ENCODE results near the gene HSD17B2. TPM values are rescaled to one million over a fixed set of nuclear protein-coding genes. Genes with fewer than 3 reads are reported as not detected.
"Not testable (repeated sequence)": the region's sequence is repeated elsewhere in the genome, so short reads cannot be mapped to it uniquely, and the experiment has no call there.

HSD17B2 gene
- total and polyA plus RNA-seq, 2 donors from 2014 or later, result 0.79 to 1.8 TPM

GRCh38 chr16:82007189-82007588 lies 27.9 kb upstream of the HSD17B2 start:
- Histone ChIP-seq H3K27ac (ENCODE audit: low read depth in 2 of 2, low read length in 2 of 2) (no peak overlapping the region), H3K4me3 (ENCODE audit: low read length in 3 of 3) (no peak overlapping the region), H3K9ac (ENCODE audit: low read length in 3 of 3) (no peak overlapping the region), H3K27me3 (ENCODE audit: control insufficient read depth, insufficient read depth, low read length) (no peaks in the 10 kb centered on the region), H3K36me3 (ENCODE audit: control insufficient read depth in 2 of 3, insufficient read depth in 3 of 3, low read length in 3 of 3) (peaks cover 0 to 5% (median 0%) of the 10 kb centered on the region in 3 donors), H3K9me3 (ENCODE audit: control insufficient read depth in 2 of 3, insufficient read depth in 1 of 3, low read length in 3 of 3) (peaks cover 0 to 7% (median 1%) of the 10 kb centered on the region in 3 donors), H3K4me1 (ENCODE audit: control insufficient read depth in 2 of 3, insufficient read depth in 2 of 3, low read depth in 1 of 3, low read length in 3 of 3) (peaks cover 2 to 13% (median 7%) of the 10 kb centered on the region in 3 donors)
- no peak for TF ChIP-seq CTCF (IDR thresholded peaks at IDR 0.05; ENCODE audit: borderline replicate concordance, extremely low read depth, insufficient read depth)
- intact Hi-C loops (cut with DNase I), result no loop called here
- FAIRE-seq, result no peak
- DNase-seq, result no peak

- DNase-seq, result no peak
- H3K9ac ChIP-seq (ENCODE audit: low read length in 3 of 3), result no peak overlapping the region
- peaks cover 0 to 7% (median 1%) of the 10 kb centered on the region in 3 donors for H3K9me3 ChIP-seq (ENCODE audit: control insufficient read depth in 2 of 3, insufficient read depth in 1 of 3, low read length in 3 of 3)
- no peak for FAIRE-seq
- no peak for TF ChIP-seq CTCF (IDR thresholded peaks at IDR 0.05; ENCODE audit: borderline replicate concordance, extremely low read depth, insufficient read depth)
- H3K36me3 ChIP-seq (ENCODE audit: control insufficient read depth in 2 of 3, insufficient read depth in 3 of 3, low read length in 3 of 3), result peaks cover 0 to 5% (median 0%) of the 10 kb centered on the region in 3 donors
- H3K4me1 ChIP-seq (ENCODE audit: control insufficient read depth in 2 of 3, insufficient read depth in 2 of 3, low read depth in 1 of 3, low read length in 3 of 3), result peaks cover 2 to 7% (median 7%) of the 10 kb centered on the region in 3 donors
- H3K4me3 ChIP-seq (ENCODE audit: low read length in 3 of 3), result no peak overlapping the region
- H3K27ac ChIP-seq (ENCODE audit: low read depth in 2 of 2, low read length in 2 of 2), result no peak overlapping the region
- intact Hi-C loops (cut with DNase I), result no loop called here
- H3K27me3 ChIP-seq (ENCODE audit: control insufficient read depth, insufficient read depth, low read length), result no peaks in the 10 kb centered on the region
Observed at GRCh38 chr16:82008957-82009592, 26.0 kb upstream of the HSD17B2 start.

GRCh38 chr16:82009789-82010188 lies 25.3 kb upstream of the HSD17B2 start:
- intact Hi-C loops (cut with DNase I); FAIRE-seq; H3K9me3 ChIP-seq (ENCODE audit: control insufficient read depth in 2 of 3, insufficient read depth in 1 of 3, low read length in 3 of 3): not testable (repeated sequence)

GRCh38 chr16:82010649-82011048 lies 24.4 kb upstream of the HSD17B2 start:
- FAIRE-seq, result no peak
- H3K27ac ChIP-seq (ENCODE audit: low read depth in 2 of 2, low read length in 2 of 2), result no peak overlapping the region
- no peaks in the 10 kb centered on the region for H3K4me1 ChIP-seq (ENCODE audit: control insufficient read depth in 2 of 3, insufficient read depth in 2 of 3, low read depth in 1 of 3, low read length in 3 of 3)
- no peaks in the 10 kb centered on the region for H3K27me3 ChIP-seq (ENCODE audit: control insufficient read depth, insufficient read depth, low read length)
- H3K9ac ChIP-seq (ENCODE audit: low read length in 3 of 3), result peak overlapping the region; percentile 4 to 42 (median 28)
- peaks cover 0 to 5% (median 0%) of the 10 kb centered on the region in 3 donors for H3K36me3 ChIP-seq (ENCODE audit: control insufficient read depth in 2 of 3, insufficient read depth in 3 of 3, low read length in 3 of 3)
- no peak for DNase-seq
- intact Hi-C loops (cut with DNase I), result no loop called here
- H3K9me3 ChIP-seq (ENCODE audit: control insufficient read depth in 2 of 3, insufficient read depth in 1 of 3, low read length in 3 of 3), result peaks cover 0 to 11% (median 1%) of the 10 kb centered on the region in 3 donors
- H3K4me3 ChIP-seq (ENCODE audit: low read length in 3 of 3), result peak overlapping the region; percentile 53 to 63 (median 58)
- TF ChIP-seq CTCF (IDR thresholded peaks at IDR 0.05; ENCODE audit: borderline replicate concordance, extremely low read depth, insufficient read depth), result no peak

More at GRCh38 chr16:82009789-82010188, 25.3 kb upstream of the HSD17B2 start:
- not testable (repeated sequence) for H3K36me3 ChIP-seq (ENCODE audit: control insufficient read depth in 2 of 3, insufficient read depth in 3 of 3, low read length in 3 of 3); H3K27ac ChIP-seq (ENCODE audit: low read depth in 2 of 2, low read length in 2 of 2); H3K4me3 ChIP-seq (ENCODE audit: low read length in 3 of 3); H3K9ac ChIP-seq (ENCODE audit: low read length in 3 of 3); H3K27me3 ChIP-seq (ENCODE audit: control insufficient read depth, insufficient read depth, low read length); DNase-seq; H3K4me1 ChIP-seq (ENCODE audit: control insufficient read depth in 2 of 3, insufficient read depth in 2 of 3, low read depth in 1 of 3, low read length in 3 of 3)

Measured in kidney (tissue), 14 donors.